ENCODE measurements around the gene GKN2. TPM values are rescaled to one million over a fixed set of nuclear protein-coding genes. Genes with fewer than 3 reads are reported as not detected.

Gene GKN2
- total and polyA plus RNA-seq, 2 of the 13 experiments (the other 11 are each of a cell fraction or from before 2014, with no cell fraction given): not detected

GRCh38 chr2:68943581-68944568 is 8.8 kb downstream of the GKN2 start (continued):
- TF ChIP-seq GMEB2 (CRISPR knock-in tag; IDR thresholded peaks at IDR 0.05; ENCODE audit: low read depth) (no peak), KMT2B (CRISPR knock-in tag; IDR thresholded peaks at IDR 0.05) (no peak), MEIS1 (CRISPR knock-in tag; IDR thresholded peaks at IDR 0.05; ENCODE audit: borderline replicate concordance) (0 out of 2 replicates have a peak, but pooled peaks have one; percentile 77), ZNF451 (CRISPR knock-in tag; IDR thresholded peaks at IDR 0.05) (no peak), ZNF709 (CRISPR knock-in tag; IDR thresholded peaks at IDR 0.05) (no peak), ZNF782 (CRISPR knock-in tag; IDR thresholded peaks at IDR 0.05; ENCODE audit: borderline replicate concordance) (0 out of 2 replicates have a peak, but pooled peaks have one; percentile 40), KDM5B (CRISPR knock-in tag; IDR thresholded peaks at IDR 0.05; ENCODE audit: borderline replicate concordance) (no peak; the same call in 1 of the 2 replicates), MTA1 (CRISPR knock-in tag; IDR thresholded peaks at IDR 0.05; ENCODE audit: borderline replicate concordance) (peak; percentile 66; the same call in 1 of the 2 replicates), SMYD3 (CRISPR knock-in tag; IDR thresholded peaks at IDR 0.05) (no peak), JDP2 (CRISPR knock-in tag; IDR thresholded peaks at IDR 0.05; ENCODE audit: borderline replicate concordance) (no peak), HNF1A (IDR thresholded peaks at IDR 0.05; ENCODE audit: low read depth) (no peak), HNF1A (CRISPR knock-in tag; IDR thresholded peaks at IDR 0.05; ENCODE audit: borderline replicate concordance) (no peak), NFKBIZ (CRISPR knock-in tag; IDR thresholded peaks at IDR 0.05) (no peak), TMF1 (CRISPR knock-in tag; IDR thresholded peaks at IDR 0.05; ENCODE audit: low read depth) (0 out of 2 replicates have a peak, but pooled peaks have one; percentile 40), ZNF317 (CRISPR knock-in tag; IDR thresholded peaks at IDR 0.05) (peak; percentile 62), ARNTL (CRISPR knock-in tag; IDR thresholded peaks at IDR 0.05) (no peak; the same call in 1 of the 2 replicates), ZFP36 (IDR thresholded peaks at IDR 0.05; ENCODE audit: borderline replicate concordance, low read depth, low read length, partially characterized antibody) (no peak)
- TF ChIP-seq, protein P1, sequence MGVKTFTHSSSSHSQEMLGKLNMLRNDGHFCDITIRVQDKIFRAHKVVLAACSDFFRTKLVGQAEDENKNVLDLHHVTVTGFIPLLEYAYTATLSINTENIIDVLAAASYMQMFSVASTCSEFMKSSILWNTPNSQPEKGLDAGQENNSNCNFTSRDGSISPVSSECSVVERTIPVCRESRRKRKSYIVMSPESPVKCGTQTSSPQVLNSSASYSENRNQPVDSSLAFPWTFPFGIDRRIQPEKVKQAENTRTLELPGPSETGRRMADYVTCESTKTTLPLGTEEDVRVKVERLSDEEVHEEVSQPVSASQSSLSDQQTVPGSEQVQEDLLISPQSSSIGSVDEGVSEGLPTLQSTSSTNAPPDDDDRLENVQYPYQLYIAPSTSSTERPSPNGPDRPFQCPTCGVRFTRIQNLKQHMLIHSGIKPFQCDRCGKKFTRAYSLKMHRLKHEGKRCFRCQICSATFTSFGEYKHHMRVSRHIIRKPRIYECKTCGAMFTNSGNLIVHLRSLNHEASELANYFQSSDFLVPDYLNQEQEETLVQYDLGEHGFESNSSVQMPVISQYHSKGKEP (CRISPR knock-in tag; IDR thresholded peaks at IDR 0.05): no peak
- TF ChIP-seq, protein P2, sequence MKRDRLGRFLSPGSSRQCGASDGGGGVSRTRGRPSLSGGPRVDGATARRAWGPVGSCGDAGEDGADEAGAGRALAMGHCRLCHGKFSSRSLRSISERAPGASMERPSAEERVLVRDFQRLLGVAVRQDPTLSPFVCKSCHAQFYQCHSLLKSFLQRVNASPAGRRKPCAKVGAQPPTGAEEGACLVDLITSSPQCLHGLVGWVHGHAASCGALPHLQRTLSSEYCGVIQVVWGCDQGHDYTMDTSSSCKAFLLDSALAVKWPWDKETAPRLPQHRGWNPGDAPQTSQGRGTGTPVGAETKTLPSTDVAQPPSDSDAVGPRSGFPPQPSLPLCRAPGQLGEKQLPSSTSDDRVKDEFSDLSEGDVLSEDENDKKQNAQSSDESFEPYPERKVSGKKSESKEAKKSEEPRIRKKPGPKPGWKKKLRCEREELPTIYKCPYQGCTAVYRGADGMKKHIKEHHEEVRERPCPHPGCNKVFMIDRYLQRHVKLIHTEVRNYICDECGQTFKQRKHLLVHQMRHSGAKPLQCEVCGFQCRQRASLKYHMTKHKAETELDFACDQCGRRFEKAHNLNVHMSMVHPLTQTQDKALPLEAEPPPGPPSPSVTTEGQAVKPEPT (CRISPR knock-in tag; IDR thresholded peaks at IDR 0.05; ENCODE audit: low read depth): no peak
